NCI-H460 (cell line): Measurements from ENCODE around the gene JAK2. TPM values are rescaled to one million over a fixed set of nuclear protein-coding genes. Genes with fewer than 3 reads are reported as not detected.
"Not testable (repeated sequence)": the region's sequence is repeated elsewhere in the genome, so short reads cannot be mapped to it uniquely, and the experiment has no call there.

Experiments
- DNase-seq: peaks from one replicate; pipeline ENCODE4 v3.0.0-alpha.2; 2016; ENCODE audit warnings: low read depth; ENCODE audit errors: extremely low read depth
- total RNA-seq: library from RNA; depleted of rRNA; stranded (reverse); fragments of >200 nt; shearing (Covaris generic); gene quantifications from 2 replicates; pipeline ENCODE4 v1.2.3, GENCODE V29; 2014

The JAK2 gene
- total RNA-seq, 1 experiment from 2014 or later: 5.3 TPM

GRCh38 chr9:5040730-5041389, 55.8 kb downstream of the JAK2 start:
- no peak for DNase-seq

GRCh38 chr9:5041390-5042115, 56.5 kb downstream of the JAK2 start:
- no peak for DNase-seq

- DNase-seq: no peak
Measured at GRCh38 chr9:5042661-5043178, 57.6 kb downstream of the JAK2 start.

GRCh38 chr9:5043381-5043780, 58.3 kb downstream of the JAK2 start:
- DNase-seq: peak; percentile 1

- DNase-seq: no peak
Measured at GRCh38 chr9:5044160-5044559, 59.1 kb downstream of the JAK2 start.

GRCh38 chr9:5052838-5053237, 67.8 kb downstream of the JAK2 start:
- no peak for DNase-seq

- DNase-seq: no peak
Measured at GRCh38 chr9:5062631-5063030, 77.6 kb downstream of the JAK2 start.

- no peak for DNase-seq
Measured at GRCh38 chr9:5072871-5073270, 87.8 kb downstream of the JAK2 start.

- no peak for DNase-seq
Measured at GRCh38 chr9:5073701-5074100, 88.6 kb downstream of the JAK2 start.

- DNase-seq: no peak
Measured at GRCh38 chr9:5085993-5086392, 100.9 kb downstream of the JAK2 start.

GRCh38 chr9:5089737-5090136, 104.7 kb downstream of the JAK2 start:
- no peak for DNase-seq

GRCh38 chr9:5095795-5096194, 110.7 kb downstream of the JAK2 start:
- no peak for DNase-seq

GRCh38 chr9:5099466-5099865, 114.4 kb downstream of the JAK2 start:
- no peak for DNase-seq

GRCh38 chr9:5101127-5101526, 116.1 kb downstream of the JAK2 start:
- not testable (repeated sequence) for DNase-seq

GRCh38 chr9:5106517-5106916, 121.4 kb downstream of the JAK2 start:
- DNase-seq: not testable (repeated sequence)

- DNase-seq: no peak
Measured at GRCh38 chr9:5110867-5111681, 126.0 kb downstream of the JAK2 start.

- no peak for DNase-seq
Measured at GRCh38 chr9:5111696-5112095, 126.6 kb downstream of the JAK2 start.

GRCh38 chr9:5112109-5112592, 127.1 kb downstream of the JAK2 start:
- DNase-seq: no peak

GRCh38 chr9:5112646-5113045, 127.6 kb downstream of the JAK2 start:
- no peak for DNase-seq

- DNase-seq: no peak
Measured at GRCh38 chr9:5113523-5113922, 128.5 kb downstream of the JAK2 start.
